Upper lobe of right lung (tissue), 1 donor: ENCODE measurements around the gene PAX3. TPM values are rescaled to one million over a fixed set of nuclear protein-coding genes. Genes with fewer than 3 reads are reported as not detected.

Experiments used
- ATAC-seq: fragments of 200-7000 bp; cut with Tn5 transposase; one replicate; pipeline ENCODE4 v1.9.1; 2020; ENCODE audit warnings: mild to moderate bottlenecking, moderate library complexity
- DNase-seq: peaks from one replicate; pipeline ENCODE4 v3.0.0-alpha.2; 2020
- H3K27ac ChIP-seq: fragments of 200-600 bp; one replicate; pipeline ENCODE4 v1.8.0; 2022
- H3K27me3 ChIP-seq: fragments of 200-600 bp; one replicate; pipeline ENCODE4 v1.8.0; 2022; ENCODE audit warnings: mild to moderate bottlenecking
- H3K36me3 ChIP-seq: fragments of 200-600 bp; one replicate; pipeline ENCODE4 v1.8.0; 2022
- H3K4me1 ChIP-seq: fragments of 200-600 bp; one replicate; pipeline ENCODE4 v1.8.0; 2022
- H3K4me3 ChIP-seq: fragments of 200-600 bp; one replicate; pipeline ENCODE4 v1.8.0; 2022; ENCODE audit warnings: mild to moderate bottlenecking
- H3K9me3 ChIP-seq: fragments of 200-600 bp; one replicate; pipeline ENCODE4 v1.8.0; 2022
- CTCF ChIP-seq: fragments of 200-600 bp; IDR thresholded peaks from one replicate; pipeline ENCODE4 v1.8.0; 2022; ENCODE audit warnings: antibody characterized with exemption
- intact Hi-C: fragments of 100-400 bp; cut with DNase I; formaldehyde crosslinking; loops from one replicate; pipeline ENCODE4 v1.11.0; 2022
- total RNA-seq: library from RNA; stranded (reverse); fragmentation: NEBNext Ultra II Directional; extraction: Animal tissue kit (Norgen Biotek cat#: 25700); gene quantifications from one replicate; pipeline ENCODE4 v1.2.1, GENCODE V29; 2021
- donor health status: DM: no; HTN: yes; CAD: no; lungs with severe emphysema.

PAX3 gene
- total RNA-seq, 1 donor from 2014 or later: not detected

GRCh38 chr2:222196159-222196558, 102.6 kb downstream of the PAX3 start:
- TF ChIP-seq CTCF: no peak
- no peak overlapping the region for H3K4me3 ChIP-seq
- no peaks in the 10 kb centered on the region for H3K4me1 ChIP-seq
- no peaks in the 10 kb centered on the region for H3K27me3 ChIP-seq
- H3K27ac ChIP-seq: no peak overlapping the region
- DNase-seq: no peak
- no peak for ATAC-seq
- intact Hi-C loops: no loop called here
- H3K36me3 ChIP-seq: no peaks in the 10 kb centered on the region
- no peaks in the 10 kb centered on the region for H3K9me3 ChIP-seq

GRCh38 chr2:222194669-222195068, 104.1 kb downstream of the PAX3 start:
- no peak for DNase-seq
- no peak for ATAC-seq
- intact Hi-C loops: no loop called here

GRCh38 chr2:222193328-222193983, 105.3 kb downstream of the PAX3 start:
- Histone ChIP-seq H3K27me3 (no peaks in the 10 kb centered on the region), H3K27ac (no peak overlapping the region), H3K4me3 (no peak overlapping the region), H3K4me1 (no peaks in the 10 kb centered on the region), H3K36me3 (no peaks in the 10 kb centered on the region), H3K9me3 (no peaks in the 10 kb centered on the region)
- TF ChIP-seq CTCF: no peak
- no peak for ATAC-seq
- intact Hi-C loops: no loop called here
- no peak for DNase-seq

More at GRCh38 chr2:222194669-222195068, 104.1 kb downstream of the PAX3 start:
- Histone ChIP-seq H3K27ac (no peak overlapping the region), H3K9me3 (no peaks in the 10 kb centered on the region), H3K36me3 (no peaks in the 10 kb centered on the region), H3K27me3 (no peaks in the 10 kb centered on the region), H3K4me1 (no peaks in the 10 kb centered on the region), H3K4me3 (no peak overlapping the region)
- TF ChIP-seq CTCF: no peak

GRCh38 chr2:222180619-222181018, 118.2 kb downstream of the PAX3 start:
- no peaks in the 10 kb centered on the region for H3K4me1 ChIP-seq
- no peak overlapping the region for H3K27ac ChIP-seq
- no peak for DNase-seq
- no peak for ATAC-seq
- intact Hi-C loops: no loop called here
- no peaks in the 10 kb centered on the region for H3K27me3 ChIP-seq
- no peaks in the 10 kb centered on the region for H3K36me3 ChIP-seq
- no peak overlapping the region for H3K4me3 ChIP-seq
- no peaks in the 10 kb centered on the region for H3K9me3 ChIP-seq
- no peak for TF ChIP-seq CTCF

GRCh38 chr2:222179592-222179991, 119.2 kb downstream of the PAX3 start:
- H3K4me1 ChIP-seq: no peaks in the 10 kb centered on the region
- no peak overlapping the region for H3K4me3 ChIP-seq
- intact Hi-C loops: no loop called here
- DNase-seq: no peak
- TF ChIP-seq CTCF: no peak
- H3K27ac ChIP-seq: no peak overlapping the region
- no peaks in the 10 kb centered on the region for H3K36me3 ChIP-seq
- no peaks in the 10 kb centered on the region for H3K9me3 ChIP-seq
- no peak for ATAC-seq
- no peaks in the 10 kb centered on the region for H3K27me3 ChIP-seq

- Histone ChIP-seq H3K27ac (no peak overlapping the region), H3K27me3 (no peaks in the 10 kb centered on the region), H3K36me3 (no peaks in the 10 kb centered on the region), H3K4me1 (no peaks in the 10 kb centered on the region), H3K9me3 (no peaks in the 10 kb centered on the region), H3K4me3 (no peak overlapping the region)
- TF ChIP-seq CTCF: no peak
- DNase-seq (no peak), ATAC-seq (no peak)
- intact Hi-C loops: no loop called here
Measured at GRCh38 chr2:222178450-222178849, 120.3 kb downstream of the PAX3 start.
